ENCODE results near the gene SUSD6. TPM values are rescaled to one million over a fixed set of nuclear protein-coding genes. Genes with fewer than 3 reads are reported as not detected.

The SUSD6 gene
- polyA plus RNA-seq, 2 of the 4 experiments (the other 2 are of a cell fraction), result 4.3 to 7.0 TPM

DNA sequence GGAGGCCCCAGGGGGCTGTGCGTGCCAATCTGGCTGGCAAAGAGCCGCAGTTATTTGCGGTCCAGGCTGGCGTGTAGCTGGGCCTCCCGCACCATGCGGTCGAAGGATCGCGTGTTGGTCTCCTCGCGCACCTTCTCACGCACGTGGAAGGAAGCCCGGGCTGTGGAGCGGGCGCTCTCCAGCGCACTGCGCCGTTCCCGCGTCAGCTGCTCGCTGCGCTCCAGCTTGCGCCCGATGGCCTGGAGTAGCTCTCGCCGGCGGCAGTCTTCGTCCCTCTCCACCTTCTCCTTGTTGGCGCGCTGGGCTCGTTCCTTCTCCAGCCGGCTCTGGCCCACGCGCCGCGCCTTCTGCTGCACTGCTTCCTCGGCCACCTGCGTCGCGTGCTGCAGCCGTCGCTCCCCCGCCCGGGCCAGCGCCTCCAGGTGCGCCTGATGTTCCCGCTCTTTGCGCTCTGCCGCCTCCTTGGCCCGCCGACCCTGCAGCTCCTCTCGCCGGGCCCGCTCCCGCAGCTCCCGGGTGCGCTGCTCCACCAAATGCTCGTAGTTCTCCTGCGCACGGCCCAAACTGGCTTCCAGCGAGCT, 39.9 kb upstream of the SUSD6 start:
- peak overlapping the region; percentile 81 for H3K4me2 ChIP-seq
- DNase-seq (ENCODE audit: low read depth in 1 of 2, low spot score in 1 of 2), result peak in 1 of 2 experiments; percentile 50
- no peaks in the 10 kb centered on the region for H3K9me3 ChIP-seq
- POLR2A ChIA-PET, result no interaction called here
- peak; percentile 9 to 13; a peak in 3 of 6 replicates for ATAC-seq
- FAIRE-seq, result no peak
- 14% methylated on average over 56 of the region's 62 CpGs for WGBS (ENCODE audit: missing lambda C conversion rate)
- CTCF ChIA-PET, result interaction anchor here (1.2 to 8.4 kb wide), 12 partner anchors 8 to 329 kb away, joined by 3 to 169 read pairs (median 10); no protein-coding TSS in a partner anchor
- no peak overlapping the region for H3K27ac ChIP-seq
- peaks cover 25% of the 10 kb centered on the region; the same call in 2 of the 3 replicates for H3K4me1 ChIP-seq
- TF ChIP-seq HDAC2 (IDR thresholded peaks at IDR 0.05) (peak; percentile 91; the same call in 1 of the 2 replicates), JUN (IDR thresholded peaks at IDR 0.05) (no peak)
- TF ChIP-seq, protein P1, sequence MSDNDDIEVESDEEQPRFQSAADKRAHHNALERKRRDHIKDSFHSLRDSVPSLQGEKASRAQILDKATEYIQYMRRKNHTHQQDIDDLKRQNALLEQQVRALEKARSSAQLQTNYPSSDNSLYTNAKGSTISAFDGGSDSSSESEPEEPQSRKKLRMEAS (IDR thresholded peaks at IDR 0.05), result peak; percentile 12; the same call in 1 of the 2 replicates
- H3K4me3 ChIP-seq, result peak overlapping the region; percentile 45

DNA sequence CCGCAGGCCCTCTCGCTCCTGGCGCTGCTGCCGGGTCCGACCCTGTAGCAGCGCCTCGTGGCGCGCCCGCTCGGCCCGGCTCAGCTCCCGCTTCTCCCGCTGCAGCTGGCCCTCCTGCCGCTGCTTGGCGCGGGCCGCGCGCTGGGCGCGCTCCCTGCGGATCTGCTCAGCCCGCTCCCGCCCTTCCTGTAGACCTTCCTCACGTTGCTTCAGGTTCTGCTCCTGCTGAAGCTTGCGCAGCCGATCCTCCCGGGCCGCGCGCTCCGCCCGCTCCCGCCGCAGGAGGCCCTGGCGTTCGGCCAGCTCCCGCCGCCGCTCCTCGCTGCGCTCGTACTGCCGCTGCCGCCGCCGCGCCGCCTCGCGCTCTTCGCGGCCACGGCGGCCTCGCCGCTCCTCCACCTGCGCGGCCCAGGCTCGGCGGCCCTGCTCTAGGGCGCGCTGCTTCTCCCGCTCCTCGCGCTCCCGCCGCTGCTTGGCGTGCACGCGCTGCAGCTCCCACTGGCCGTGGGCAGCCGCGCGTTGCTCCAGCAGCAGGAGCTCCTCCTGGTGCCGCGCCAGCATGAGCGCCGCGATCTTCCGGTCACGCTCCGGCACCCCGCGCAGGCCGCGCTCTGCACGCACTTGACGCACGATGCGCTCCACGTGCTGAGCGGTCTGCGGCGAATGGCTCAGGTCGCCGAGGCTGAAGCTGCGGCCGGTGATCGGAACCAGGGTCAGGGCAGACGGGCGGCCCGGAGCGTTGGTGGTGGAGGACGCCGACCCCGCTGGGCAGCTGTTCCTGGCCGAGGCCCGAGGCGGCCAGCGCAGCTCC, 39.2 kb upstream of the SUSD6 start:
- FAIRE-seq (no peak), ATAC-seq (peak; percentile 21 to 31; a peak in 5 of 6 replicates), DNase-seq (ENCODE audit: low read depth in 1 of 2, low spot score in 1 of 2) (peak in 1 of 2 experiments; percentile 20)
- Histone ChIP-seq H3K4me2 (peak overlapping the region; percentile 81), H3K4me1 (peaks cover 25% of the 10 kb centered on the region; the same call in 2 of the 3 replicates), H3K9me3 (no peaks in the 10 kb centered on the region), H3K4me3 (peak overlapping the region; percentile 45), H3K27ac (no peak overlapping the region)
- POLR2A ChIA-PET, result no interaction called here
- 32% methylated on average over 46 of the region's 112 CpGs for WGBS (ENCODE audit: missing lambda C conversion rate)
- CTCF ChIA-PET, result interaction anchor here (0.7 to 8.4 kb wide), 19 partner anchors 7 to 709 kb away, joined by 3 to 169 read pairs (median 7); no protein-coding TSS in a partner anchor
- TF ChIP-seq, protein P1 (IDR thresholded peaks at IDR 0.05), result peak; percentile 4; the same call in 1 of the 2 replicates
- TF ChIP-seq, protein P2, sequence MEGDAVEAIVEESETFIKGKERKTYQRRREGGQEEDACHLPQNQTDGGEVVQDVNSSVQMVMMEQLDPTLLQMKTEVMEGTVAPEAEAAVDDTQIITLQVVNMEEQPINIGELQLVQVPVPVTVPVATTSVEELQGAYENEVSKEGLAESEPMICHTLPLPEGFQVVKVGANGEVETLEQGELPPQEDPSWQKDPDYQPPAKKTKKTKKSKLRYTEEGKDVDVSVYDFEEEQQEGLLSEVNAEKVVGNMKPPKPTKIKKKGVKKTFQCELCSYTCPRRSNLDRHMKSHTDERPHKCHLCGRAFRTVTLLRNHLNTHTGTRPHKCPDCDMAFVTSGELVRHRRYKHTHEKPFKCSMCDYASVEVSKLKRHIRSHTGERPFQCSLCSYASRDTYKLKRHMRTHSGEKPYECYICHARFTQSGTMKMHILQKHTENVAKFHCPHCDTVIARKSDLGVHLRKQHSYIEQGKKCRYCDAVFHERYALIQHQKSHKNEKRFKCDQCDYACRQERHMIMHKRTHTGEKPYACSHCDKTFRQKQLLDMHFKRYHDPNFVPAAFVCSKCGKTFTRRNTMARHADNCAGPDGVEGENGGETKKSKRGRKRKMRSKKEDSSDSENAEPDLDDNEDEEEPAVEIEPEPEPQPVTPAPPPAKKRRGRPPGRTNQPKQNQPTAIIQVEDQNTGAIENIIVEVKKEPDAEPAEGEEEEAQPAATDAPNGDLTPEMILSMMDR (IDR thresholded peaks at IDR 0.05), result no peak

DNA sequence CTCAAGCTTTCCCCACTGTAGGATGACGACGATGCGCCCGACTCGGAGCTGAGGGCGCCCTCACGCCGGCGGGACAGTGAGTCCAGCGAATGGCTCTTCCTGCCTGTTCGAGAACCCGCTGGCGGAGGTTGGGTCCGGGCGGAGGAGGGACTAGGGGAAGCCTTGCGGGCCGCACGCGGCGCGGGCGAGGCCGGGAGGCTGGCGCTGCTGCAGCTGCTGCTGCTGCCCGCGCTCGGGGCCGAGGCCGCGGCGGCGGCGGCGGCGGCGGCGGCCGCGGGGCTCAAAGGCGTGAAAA, 38.6 kb upstream of the SUSD6 start:
- TF ChIP-seq, protein P3, sequence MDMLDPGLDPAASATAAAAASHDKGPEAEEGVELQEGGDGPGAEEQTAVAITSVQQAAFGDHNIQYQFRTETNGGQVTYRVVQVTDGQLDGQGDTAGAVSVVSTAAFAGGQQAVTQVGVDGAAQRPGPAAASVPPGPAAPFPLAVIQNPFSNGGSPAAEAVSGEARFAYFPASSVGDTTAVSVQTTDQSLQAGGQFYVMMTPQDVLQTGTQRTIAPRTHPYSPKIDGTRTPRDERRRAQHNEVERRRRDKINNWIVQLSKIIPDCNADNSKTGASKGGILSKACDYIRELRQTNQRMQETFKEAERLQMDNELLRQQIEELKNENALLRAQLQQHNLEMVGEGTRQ (IDR thresholded peaks at IDR 0.05), result no peak
- TF ChIP-seq JUN (IDR thresholded peaks at IDR 0.05) (no peak), FOSB (CRISPR knock-in tag; IDR thresholded peaks at IDR 0.05) (no peak), NR3C1 (IDR thresholded peaks at IDR 0.05) (no peak), RAD21 (conservative IDR thresholded peaks at IDR 0.05 in 1 of 2, IDR thresholded peaks at IDR 0.05 in 1 of 2) (no peak), SMC3 (IDR thresholded peaks at IDR 0.05) (no peak), ZC3H11A (IDR thresholded peaks at IDR 0.05) (no peak), EHMT2 (IDR thresholded peaks at IDR 0.05; ENCODE audit: low read depth) (no peak)
- TF ChIP-seq, protein P4, sequence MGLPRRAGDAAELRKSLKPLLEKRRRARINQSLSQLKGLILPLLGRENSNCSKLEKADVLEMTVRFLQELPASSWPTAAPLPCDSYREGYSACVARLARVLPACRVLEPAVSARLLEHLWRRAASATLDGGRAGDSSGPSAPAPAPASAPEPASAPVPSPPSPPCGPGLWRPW (IDR thresholded peaks at IDR 0.05), result no peak
- TF ChIP-seq, protein P5, sequence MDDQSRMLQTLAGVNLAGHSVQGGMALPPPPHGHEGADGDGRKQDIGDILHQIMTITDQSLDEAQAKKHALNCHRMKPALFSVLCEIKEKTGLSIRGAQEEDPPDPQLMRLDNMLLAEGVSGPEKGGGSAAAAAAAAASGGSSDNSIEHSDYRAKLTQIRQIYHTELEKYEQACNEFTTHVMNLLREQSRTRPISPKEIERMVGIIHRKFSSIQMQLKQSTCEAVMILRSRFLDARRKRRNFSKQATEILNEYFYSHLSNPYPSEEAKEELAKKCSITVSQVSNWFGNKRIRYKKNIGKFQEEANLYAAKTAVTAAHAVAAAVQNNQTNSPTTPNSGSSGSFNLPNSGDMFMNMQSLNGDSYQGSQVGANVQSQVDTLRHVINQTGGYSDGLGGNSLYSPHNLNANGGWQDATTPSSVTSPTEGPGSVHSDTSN (IDR thresholded peaks at IDR 0.05), result no peak
- H3K9me3 ChIP-seq, result no peaks in the 10 kb centered on the region
- CTCF ChIA-PET, result interaction anchor here (0.7 to 8.4 kb wide), 16 partner anchors 10 to 709 kb away, joined by 3 to 169 read pairs (median 7); no protein-coding TSS in a partner anchor
- 4% methylated on average over 5 of the region's 40 CpGs for WGBS (ENCODE audit: missing lambda C conversion rate)
- H3K27ac ChIP-seq, result no peak overlapping the region
- H3K4me1 ChIP-seq, result peaks cover 25% of the 10 kb centered on the region; the same call in 2 of the 3 replicates
- ATAC-seq (no peak; a peak in 1 of 6 replicates), FAIRE-seq (no peak), DNase-seq (ENCODE audit: low read depth in 1 of 2, low spot score in 1 of 2) (peak in 1 of 2 experiments; percentile 23)
- peak overlapping the region; percentile 45 for H3K4me3 ChIP-seq
- H3K4me2 ChIP-seq, result peak overlapping the region; percentile 81
- POLR2A ChIA-PET, result no interaction called here
